H9 (cell line): ENCODE data around the gene COL17A1. TPM values are rescaled to one million over a fixed set of nuclear protein-coding genes. Genes with fewer than 3 reads are reported as not detected.

Experiments
- DNase-seq: peaks from one replicate; pipeline ENCODE4 v3.0.0-alpha.2; 2017
- H2AFZ ChIP-seq: one replicate; pipeline ENCODE4 v1.6.1; 2013; ENCODE audit warnings: mild to moderate bottlenecking, low read length, control low read depth, moderate library complexity
- H2AK5ac ChIP-seq: 2 replicates; pipeline ENCODE4 v1.6.1; 2013; ENCODE audit warnings: low read length, control low read depth, mixed read lengths; ENCODE audit not compliant: insufficient read length
- H2BK120ac ChIP-seq: one replicate; pipeline ENCODE4 v1.6.1; 2013; ENCODE audit warnings: low read depth, mild to moderate bottlenecking, low read length, control low read depth, inconsistent platforms; ENCODE audit not compliant: poor library complexity, severe bottlenecking
- H2BK12ac ChIP-seq: 2 replicates; pipeline ENCODE4 v1.6.1; 2013; ENCODE audit warnings: low read length, control low read depth, mixed read lengths, low read depth; ENCODE audit not compliant: insufficient read length
- H2BK15ac ChIP-seq: 2 replicates; pipeline ENCODE4 v1.6.1; 2013; ENCODE audit warnings: low read depth, low read length, control low read depth
- H2BK20ac ChIP-seq: one replicate; pipeline ENCODE4 v1.6.1; 2013; ENCODE audit warnings: low read depth, mild to moderate bottlenecking, low read length, control low read depth, inconsistent platforms; ENCODE audit not compliant: poor library complexity, severe bottlenecking
- H2BK5ac ChIP-seq: 2 replicates; pipeline ENCODE4 v1.6.1; 2013; ENCODE audit warnings: low read length, control low read depth, mixed read lengths; ENCODE audit not compliant: insufficient read length
- H3K14ac ChIP-seq: 2 replicates; pipeline ENCODE4 v1.6.1; 2013; ENCODE audit warnings: low read length, control low read depth; ENCODE audit not compliant: insufficient read depth
- H3K18ac ChIP-seq: 2 replicates; pipeline ENCODE4 v1.6.1; 2013; ENCODE audit warnings: low read depth, mild to moderate bottlenecking, mixed read lengths, low read length, control low read depth; ENCODE audit not compliant: insufficient read length
- H3K23ac ChIP-seq: 2 replicates; pipeline ENCODE4 v1.6.1; 2013; ENCODE audit warnings: low read length, control low read depth, mixed read lengths, low read depth; ENCODE audit not compliant: insufficient read length
- H3K23me2 ChIP-seq: 2 replicates; pipeline ENCODE4 v1.6.1; 2013; ENCODE audit warnings: low read depth, mild to moderate bottlenecking, mixed read lengths, low read length, control low read depth; ENCODE audit not compliant: insufficient read length, poor library complexity, severe bottlenecking
- H3K27ac ChIP-seq: 2 replicates; pipeline ENCODE4 v1.5.1; 2013; ENCODE audit warnings: low read length, control low read depth, mixed read lengths, low read depth; ENCODE audit not compliant: insufficient read length
- H3K27me3 ChIP-seq: 2 replicates; pipeline ENCODE4 v1.6.1; 2013; ENCODE audit warnings: low read length, control low read depth, inconsistent platforms; ENCODE audit not compliant: insufficient read depth
- H3K4ac ChIP-seq: 2 replicates; pipeline ENCODE4 v1.6.1; 2013; ENCODE audit warnings: low read depth, mild to moderate bottlenecking, control low read depth, inconsistent platforms, low read length, moderate library complexity
- H3K4me1 ChIP-seq: 2 replicates; pipeline ENCODE4 v1.6.1; 2013; ENCODE audit warnings: low read length, control low read depth, inconsistent platforms; ENCODE audit not compliant: insufficient read depth
- H3K4me2 ChIP-seq: 2 replicates; pipeline ENCODE4 v1.6.1; 2013; ENCODE audit warnings: low read length, control low read depth, mixed read lengths; ENCODE audit not compliant: insufficient read length, insufficient read depth
- H3K56ac ChIP-seq: 2 replicates; pipeline ENCODE4 v1.6.1; 2013; ENCODE audit warnings: low read depth, mild to moderate bottlenecking, mixed read lengths, low read length, control low read depth; ENCODE audit not compliant: insufficient read length
- H3K79me1 ChIP-seq: 2 replicates; pipeline ENCODE4 v1.6.1; 2013; ENCODE audit warnings: low read depth, mild to moderate bottlenecking, moderate library complexity, low read length, control low read depth, inconsistent platforms; ENCODE audit not compliant: insufficient read depth, poor library complexity, severe bottlenecking
- H3K79me2 ChIP-seq: 2 replicates; pipeline ENCODE4 v1.6.1; 2013; ENCODE audit warnings: low read length, control low read depth, inconsistent platforms; ENCODE audit not compliant: insufficient read depth
- H3K9ac ChIP-seq: 2 replicates; pipeline ENCODE4 v1.6.1; 2013; ENCODE audit warnings: low read length, control low read depth, mixed read lengths; ENCODE audit not compliant: insufficient read length; ENCODE audit errors: extremely low read depth
- H3K9me3 ChIP-seq: one replicate; pipeline ENCODE4 v1.6.1; 2013; ENCODE audit warnings: low read depth, low read length, inconsistent platforms; ENCODE audit not compliant: control insufficient read depth
- H3T11ph ChIP-seq: one replicate; pipeline ENCODE4 v1.6.1; 2013; ENCODE audit warnings: mild to moderate bottlenecking, low read length, control low read depth, inconsistent platforms
- H4K20me1 ChIP-seq: one replicate; pipeline ENCODE4 v1.6.1; 2013; ENCODE audit not compliant: control insufficient read depth, insufficient read length, insufficient read depth
- H4K5ac ChIP-seq: 2 replicates; pipeline ENCODE4 v1.6.1; 2013; ENCODE audit warnings: low read depth, mild to moderate bottlenecking, mixed read lengths, low read length, control low read depth; ENCODE audit not compliant: insufficient read length
- H4K8ac ChIP-seq: replicated peaks from 2 replicates; pipeline ENCODE4 v1.6.1; 2013; ENCODE audit warnings: low read length, control low read depth, mixed read lengths, low read depth; ENCODE audit not compliant: insufficient read length
- H4K91ac ChIP-seq: 2 replicates; pipeline ENCODE4 v1.6.1; 2013; ENCODE audit warnings: low read depth, mild to moderate bottlenecking, moderate library complexity, mixed read lengths, low read length, control low read depth; ENCODE audit not compliant: insufficient read length
- H3K27ac Mint-ChIP-seq, 3 experiments: 2 replicates in 2 of 3; 3 replicates in 1 of 3; pipeline ENCODE4 v1.8.0; 2020 to 2021; ENCODE audit warnings: mixed read lengths in 3 of 3, mild to moderate bottlenecking in 1 of 3, moderate library complexity in 1 of 3
- H3K27me3 Mint-ChIP-seq: 2 replicates; pipeline ENCODE4 v1.8.0; 2021; ENCODE audit warnings: low read depth, mild to moderate bottlenecking, moderate library complexity, mixed read lengths
- H3K36me3 Mint-ChIP-seq, 3 experiments: 2 replicates in 2 of 3; 3 replicates in 1 of 3; pipeline ENCODE4 v1.8.0; 2020 to 2021; ENCODE audit warnings: low read depth in 3 of 3, mixed read lengths in 3 of 3; ENCODE audit not compliant: insufficient read depth in 1 of 3
- H3K4me1 Mint-ChIP-seq, 2 experiments: 2 replicates each; pipeline ENCODE4 v1.8.0; 2020; ENCODE audit warnings: mixed read lengths in 2 of 2
- H3K4me3 Mint-ChIP-seq, 2 experiments: 2 replicates in 1 of 2; 3 replicates in 1 of 2; pipeline ENCODE4 v1.8.0; 2020 to 2021; ENCODE audit warnings: mild to moderate bottlenecking in 2 of 2, mixed read lengths in 2 of 2, moderate library complexity in 1 of 2
- H3K9me3 Mint-ChIP-seq, 2 experiments: 2 replicates in 1 of 2; 3 replicates in 1 of 2; pipeline ENCODE4 v1.8.0; 2020; ENCODE audit warnings: mild to moderate bottlenecking in 2 of 2, mixed read lengths in 2 of 2, moderate library complexity in 1 of 2
- WGBS: extraction: QIAGEN DNeasy Blood & Tissue Kit; methylation state at CpG from one replicate; pipeline ENCODE4 v1.1.7; 2013; ENCODE audit warnings: missing lambda C conversion rate, low lambda C conversion rate, mixed read lengths; ENCODE audit not compliant: insufficient read length; ENCODE audit errors: extremely low coverage; 5-methylcytosine and 5-hydroxymethylcytosine counted together
- total RNA-seq: library from RNA; stranded (reverse); gene quantifications from 2 replicates; pipeline ENCODE4 v1.2.1, GENCODE V29; 2021
- TF ChIP-seq, protein P1 (sequence below): fragments of 200-600 bp; sonication (generic); conservative IDR thresholded peaks from 3 replicates; pipeline ENCODE4 v1.8.0; 2021; ENCODE audit warnings: antibody characterized with exemption, mild to moderate bottlenecking

COL17A1 gene
- total RNA-seq, 1 experiment from 2014 or later = 1.9 TPM

DNA sequence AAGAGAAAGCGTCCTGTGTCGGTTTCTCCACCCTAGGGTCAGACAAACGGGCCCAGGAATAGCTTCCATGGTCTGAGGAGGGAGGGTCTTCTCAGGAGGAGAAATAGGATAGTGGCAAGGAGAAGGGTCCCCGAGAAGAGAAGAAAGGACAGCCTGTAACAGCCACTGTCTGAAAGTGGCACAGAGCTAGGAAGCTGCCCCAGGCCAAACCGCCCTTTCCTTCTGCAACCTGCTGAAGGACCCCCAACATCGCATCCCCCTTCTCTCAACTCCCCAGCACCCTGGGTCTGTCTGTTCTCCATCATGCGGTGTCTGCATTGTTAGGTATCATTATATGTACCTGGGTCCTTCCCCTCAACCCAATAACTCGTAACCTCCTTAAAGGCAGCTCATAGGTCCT lies 47.1 kb downstream of the COL17A1 start:
- H3K9me3 ChIP-seq = no peaks in the 10 kb centered on the region
- H3K23me2 ChIP-seq = no peaks in the 10 kb centered on the region
- no peaks in the 10 kb centered on the region for H3K79me2 ChIP-seq
- H2AK5ac ChIP-seq = no peak overlapping the region
- H3K27ac Mint-ChIP-seq = no peak overlapping the region
- H3K9ac ChIP-seq = no peak overlapping the region
- no peak overlapping the region for H2BK5ac ChIP-seq
- H2BK12ac ChIP-seq = no peak overlapping the region
- no peak for DNase-seq
- no peak overlapping the region for H2BK120ac ChIP-seq
- H4K91ac ChIP-seq = no peak overlapping the region
- H3K4me1 Mint-ChIP-seq = peaks cover 3 to 8% of the 10 kb centered on the region in 2 experiments
- H3T11ph ChIP-seq = no peak overlapping the region
- H3K14ac ChIP-seq = no peak overlapping the region
- no peak overlapping the region for H3K4me2 ChIP-seq
- H2AFZ ChIP-seq = no peak overlapping the region
- H4K5ac ChIP-seq = no peak overlapping the region
- no peaks in the 10 kb centered on the region for H3K4me1 ChIP-seq
- H3K18ac ChIP-seq = no peak overlapping the region
- no peaks in the 10 kb centered on the region; the same call in 1 of the 2 replicates for H3K27me3 Mint-ChIP-seq
- no CpG with 5 or more reads among the region's 8 CpGs for WGBS
- H3K4ac ChIP-seq = no peak overlapping the region
- no peak overlapping the region for H3K27ac ChIP-seq
- no peaks in the 10 kb centered on the region for H3K79me1 ChIP-seq
- H2BK15ac ChIP-seq = no peak overlapping the region
- H3K9me3 Mint-ChIP-seq = no peaks in the 10 kb centered on the region
- H4K20me1 ChIP-seq = no peaks in the 10 kb centered on the region
- H4K8ac ChIP-seq = no peak overlapping the region
- H3K36me3 Mint-ChIP-seq = no peaks in the 10 kb centered on the region; a peak in 1 of 7 replicates
- H3K27me3 ChIP-seq = no peaks in the 10 kb centered on the region
- H3K23ac ChIP-seq = no peak overlapping the region
- TF ChIP-seq, protein P1, sequence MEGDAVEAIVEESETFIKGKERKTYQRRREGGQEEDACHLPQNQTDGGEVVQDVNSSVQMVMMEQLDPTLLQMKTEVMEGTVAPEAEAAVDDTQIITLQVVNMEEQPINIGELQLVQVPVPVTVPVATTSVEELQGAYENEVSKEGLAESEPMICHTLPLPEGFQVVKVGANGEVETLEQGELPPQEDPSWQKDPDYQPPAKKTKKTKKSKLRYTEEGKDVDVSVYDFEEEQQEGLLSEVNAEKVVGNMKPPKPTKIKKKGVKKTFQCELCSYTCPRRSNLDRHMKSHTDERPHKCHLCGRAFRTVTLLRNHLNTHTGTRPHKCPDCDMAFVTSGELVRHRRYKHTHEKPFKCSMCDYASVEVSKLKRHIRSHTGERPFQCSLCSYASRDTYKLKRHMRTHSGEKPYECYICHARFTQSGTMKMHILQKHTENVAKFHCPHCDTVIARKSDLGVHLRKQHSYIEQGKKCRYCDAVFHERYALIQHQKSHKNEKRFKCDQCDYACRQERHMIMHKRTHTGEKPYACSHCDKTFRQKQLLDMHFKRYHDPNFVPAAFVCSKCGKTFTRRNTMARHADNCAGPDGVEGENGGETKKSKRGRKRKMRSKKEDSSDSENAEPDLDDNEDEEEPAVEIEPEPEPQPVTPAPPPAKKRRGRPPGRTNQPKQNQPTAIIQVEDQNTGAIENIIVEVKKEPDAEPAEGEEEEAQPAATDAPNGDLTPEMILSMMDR = no peak
- H3K56ac ChIP-seq = no peak overlapping the region
- H2BK20ac ChIP-seq = no peak overlapping the region
- H3K4me3 Mint-ChIP-seq = no peak overlapping the region
